ENCODE measurements around the gene ZNF239. TPM values are rescaled to one million over a fixed set of nuclear protein-coding genes. Genes with fewer than 3 reads are reported as not detected.

The ZNF239 gene
- total RNA-seq, 2 experiments from 2014 or later = 0.56 to 1.3 TPM

DNA sequence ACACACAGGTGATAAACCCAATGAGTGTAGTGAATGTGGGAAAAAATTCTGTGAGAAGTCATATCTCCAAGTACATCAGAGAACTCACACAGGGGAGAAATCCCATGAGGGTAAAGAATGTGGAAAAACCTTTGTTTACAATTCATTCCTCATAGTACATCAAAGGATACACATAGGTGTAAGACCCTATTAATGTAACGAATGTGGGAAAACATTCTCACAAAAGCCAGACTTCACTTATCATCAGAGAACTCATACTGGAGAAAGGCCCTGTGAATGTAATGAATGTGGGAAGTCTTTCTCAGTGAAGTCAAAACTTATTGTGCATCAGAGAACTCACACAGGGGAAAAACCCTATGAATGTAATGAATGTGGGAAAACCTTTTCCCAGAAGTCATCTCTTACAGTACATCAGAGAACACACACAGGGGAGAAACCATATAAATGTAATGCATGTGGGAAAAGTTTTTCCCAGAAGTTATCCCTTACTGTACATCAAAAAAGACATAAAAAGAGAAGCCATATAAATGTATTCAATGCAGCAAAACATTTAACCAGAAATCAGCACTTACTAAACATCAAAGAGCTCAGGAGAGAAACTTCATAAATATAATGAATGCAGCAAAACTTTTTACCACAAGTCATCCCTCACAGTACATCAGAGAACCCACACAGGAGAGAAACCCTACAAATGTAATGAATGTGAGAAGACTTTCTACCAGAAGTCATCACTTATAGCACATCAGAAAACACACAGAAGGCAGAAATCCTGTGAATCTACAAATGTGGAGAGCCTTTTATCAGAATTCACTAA, 49.8 kb downstream of the ZNF239 start:
- no peak overlapping the region for H3K27ac Mint-ChIP-seq
- no peaks in the 10 kb centered on the region for H3K27me3 Mint-ChIP-seq
- ATAC-seq = no peak
- CTCF ChIA-PET = no interaction called here
- H3K9me3 Mint-ChIP-seq = peaks cover 60% of the 10 kb centered on the region
- H3K4me1 Mint-ChIP-seq (ENCODE audit: low read depth) = no peaks in the 10 kb centered on the region
- no peak overlapping the region for H3K4me3 Mint-ChIP-seq
- POLR2A ChIA-PET = no interaction called here
- peaks cover 20% of the 10 kb centered on the region for H3K36me3 Mint-ChIP-seq (ENCODE audit: low read depth)
- TF ChIP-seq, protein P1, sequence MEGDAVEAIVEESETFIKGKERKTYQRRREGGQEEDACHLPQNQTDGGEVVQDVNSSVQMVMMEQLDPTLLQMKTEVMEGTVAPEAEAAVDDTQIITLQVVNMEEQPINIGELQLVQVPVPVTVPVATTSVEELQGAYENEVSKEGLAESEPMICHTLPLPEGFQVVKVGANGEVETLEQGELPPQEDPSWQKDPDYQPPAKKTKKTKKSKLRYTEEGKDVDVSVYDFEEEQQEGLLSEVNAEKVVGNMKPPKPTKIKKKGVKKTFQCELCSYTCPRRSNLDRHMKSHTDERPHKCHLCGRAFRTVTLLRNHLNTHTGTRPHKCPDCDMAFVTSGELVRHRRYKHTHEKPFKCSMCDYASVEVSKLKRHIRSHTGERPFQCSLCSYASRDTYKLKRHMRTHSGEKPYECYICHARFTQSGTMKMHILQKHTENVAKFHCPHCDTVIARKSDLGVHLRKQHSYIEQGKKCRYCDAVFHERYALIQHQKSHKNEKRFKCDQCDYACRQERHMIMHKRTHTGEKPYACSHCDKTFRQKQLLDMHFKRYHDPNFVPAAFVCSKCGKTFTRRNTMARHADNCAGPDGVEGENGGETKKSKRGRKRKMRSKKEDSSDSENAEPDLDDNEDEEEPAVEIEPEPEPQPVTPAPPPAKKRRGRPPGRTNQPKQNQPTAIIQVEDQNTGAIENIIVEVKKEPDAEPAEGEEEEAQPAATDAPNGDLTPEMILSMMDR (IDR thresholded peaks at IDR 0.05) = no peak
- DNase-seq = no peak
- intact Hi-C loops (cut with micrococcal nuclease) = no loop called here

Other genes with a start within 250 kb of the ZNF239 start
- not detected for gene FXYD4, start 203.0 kb downstream of the ZNF239 start, total RNA-seq
- 100 to 1,000 TPM; 442 to 445 TPM for gene HNRNPF, start 165.4 kb downstream of the ZNF239 start, total RNA-seq
- gene ZNF487, start 137.5 kb downstream of the ZNF239 start, total RNA-seq = 1 to 10 TPM; 1.4 to 1.9 TPM
- 1 to 10 TPM; 8.1 to 8.7 TPM for gene ZNF485, start 31.8 kb upstream of the ZNF239 start, total RNA-seq
- 10 to 100 TPM; 12.5 to 13.7 TPM for gene ZNF32, start 74.3 kb upstream of the ZNF239 start, total RNA-seq

Data from activated CD8-positive, alpha-beta T cell treated with anti-CD3 and anti-CD28 coated beads for 36 hours (primary cell).